ENCODE results near the gene SLC35F6.
"Not testable (repeated sequence)": the region's sequence is repeated elsewhere in the genome, so short reads cannot be mapped to it uniquely, and the experiment has no call there.

SLC35F6 gene

GRCh38 chr2:26780203-26780760 is 16.2 kb downstream of the SLC35F6 start:
- in situ Hi-C loops (cut with MboI; ENCODE audit: low sequenced_read_pairs): no loop called here

GRCh38 chr2:26782876-26783704 is 19.0 kb downstream of the SLC35F6 start:
- in situ Hi-C loops (cut with MboI; ENCODE audit: low sequenced_read_pairs): no loop called here

DNA sequence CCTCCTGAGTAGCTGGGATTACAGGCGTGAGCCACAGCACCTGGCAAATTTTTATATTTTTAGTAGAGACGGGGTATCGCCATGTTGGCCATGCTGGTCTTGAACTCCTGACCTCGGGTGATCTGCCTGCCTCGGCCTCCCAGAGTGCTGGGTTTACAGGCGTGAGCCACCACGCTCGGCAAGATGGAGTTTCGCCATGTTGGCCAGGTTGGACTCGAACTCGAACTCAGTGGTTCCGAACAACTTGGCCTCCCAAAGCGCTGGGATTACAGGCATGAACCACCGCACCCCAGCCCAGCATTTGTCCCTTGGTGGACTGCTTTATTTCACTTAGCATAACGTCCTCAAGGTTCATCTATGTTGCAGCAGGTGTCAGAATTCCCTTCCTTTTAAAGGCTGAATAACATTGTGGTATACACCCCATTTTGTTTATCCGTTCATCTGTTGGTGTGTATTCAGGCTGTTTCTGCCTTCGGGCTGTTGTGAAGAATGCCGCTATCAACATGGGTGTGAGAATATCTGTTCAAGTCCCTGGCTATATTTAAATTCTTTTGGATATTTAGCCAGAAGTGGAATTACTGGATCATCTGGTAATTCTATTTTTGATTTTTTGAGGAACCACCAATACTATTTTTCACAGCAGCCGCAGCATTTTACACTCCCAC is 20.6 kb downstream of the SLC35F6 start:
- in situ Hi-C loops (cut with MboI; ENCODE audit: low sequenced_read_pairs): no loop called here

GRCh38 chr2:26785431-26786206 is 21.5 kb downstream of the SLC35F6 start, which contains the start of gene CENPA:
CENPA (plus strand) TSS chr2:26786056; CDS start chr2:26786197, 141 bp downstream.
- in situ Hi-C loops (cut with MboI; ENCODE audit: low sequenced_read_pairs): no loop called here

DNA sequence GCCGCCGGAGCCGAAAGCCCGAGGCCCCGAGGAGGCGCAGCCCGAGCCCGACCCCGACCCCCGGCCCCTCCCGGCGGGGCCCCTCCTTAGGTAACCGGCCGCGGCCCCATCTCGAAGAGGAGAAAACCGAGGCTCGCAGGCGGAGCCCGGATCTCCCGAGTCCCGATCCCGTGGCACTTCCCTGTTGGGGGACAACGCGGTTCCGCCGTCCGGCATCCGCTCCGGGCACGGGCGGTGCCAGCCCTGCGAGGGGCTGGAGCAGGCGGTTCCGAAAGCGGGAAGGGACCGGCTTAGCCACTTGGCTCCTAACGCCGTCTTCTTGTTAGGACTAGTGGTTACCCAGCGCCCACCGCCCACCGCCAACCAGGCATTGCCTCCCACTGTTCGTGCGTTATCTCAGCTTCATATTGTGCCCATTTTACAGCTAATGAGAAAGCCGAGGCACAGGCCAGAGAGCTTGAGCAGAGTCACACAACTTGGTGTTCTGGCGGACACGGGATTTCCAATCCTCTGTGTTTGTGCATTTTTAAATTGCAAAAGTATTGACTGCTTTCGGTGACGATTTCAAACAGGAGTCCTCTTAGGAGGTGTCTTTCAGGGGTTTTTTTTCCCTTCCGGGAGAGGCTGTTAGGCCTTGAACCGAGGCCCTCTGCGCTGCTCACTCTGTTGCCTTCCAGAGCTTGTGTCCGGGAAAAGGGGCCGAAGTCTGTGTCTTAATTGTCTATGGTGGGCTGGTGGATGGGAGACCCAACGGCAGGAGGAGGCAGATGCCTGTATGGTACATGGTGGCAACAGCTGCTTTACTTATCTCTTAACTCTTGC is 22.3 kb downstream of the SLC35F6 start:
- in situ Hi-C loops (cut with MboI; ENCODE audit: low sequenced_read_pairs): no loop called here

- in situ Hi-C loops (cut with MboI; ENCODE audit: low sequenced_read_pairs): no loop called here
Observed at GRCh38 chr2:26792720-26793119, 28.6 kb downstream of the SLC35F6 start.

DNA sequence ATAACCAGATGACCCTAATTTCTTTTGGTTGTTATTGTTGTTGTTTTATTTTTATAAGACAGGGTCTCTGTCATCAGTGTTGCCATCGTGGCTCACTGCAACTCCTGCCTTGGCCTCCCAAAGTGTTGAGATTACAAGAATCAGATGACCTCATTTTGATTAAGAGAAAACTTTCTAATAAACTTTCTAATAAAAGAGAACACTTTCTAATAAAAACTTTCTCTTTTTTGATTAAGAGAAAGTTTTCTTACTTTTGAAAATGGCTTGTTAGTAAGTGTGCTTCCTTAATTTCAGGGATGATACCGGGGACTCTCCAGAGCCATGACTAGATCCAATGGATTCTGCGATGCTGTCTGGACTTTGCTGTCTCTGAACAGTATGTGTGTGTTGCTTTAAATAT is 29.4 kb downstream of the SLC35F6 start:
- in situ Hi-C loops (cut with MboI; ENCODE audit: low sequenced_read_pairs): no loop called here

DNA sequence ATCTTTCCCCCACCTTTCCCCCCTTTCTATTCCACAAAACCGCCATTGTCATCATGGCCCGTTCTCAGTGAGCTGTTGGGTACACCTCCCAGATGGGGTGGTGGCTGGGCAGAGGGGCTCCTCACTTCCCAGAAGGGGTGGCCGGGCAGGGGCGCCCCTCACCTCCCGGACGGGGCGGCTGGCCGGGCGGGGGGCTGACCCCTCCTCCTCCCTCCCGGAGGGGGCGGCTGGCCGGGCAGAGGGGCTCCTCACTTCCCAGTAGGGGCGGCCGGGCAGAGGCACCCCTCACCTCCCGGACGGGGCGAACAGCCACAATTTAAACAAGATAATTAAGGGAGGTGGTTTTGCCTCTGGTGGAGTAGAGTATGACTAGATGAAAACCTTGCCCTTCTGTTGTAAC is 31.1 kb downstream of the SLC35F6 start:
- in situ Hi-C loops (cut with MboI; ENCODE audit: low sequenced_read_pairs): not testable (repeated sequence)

DNA sequence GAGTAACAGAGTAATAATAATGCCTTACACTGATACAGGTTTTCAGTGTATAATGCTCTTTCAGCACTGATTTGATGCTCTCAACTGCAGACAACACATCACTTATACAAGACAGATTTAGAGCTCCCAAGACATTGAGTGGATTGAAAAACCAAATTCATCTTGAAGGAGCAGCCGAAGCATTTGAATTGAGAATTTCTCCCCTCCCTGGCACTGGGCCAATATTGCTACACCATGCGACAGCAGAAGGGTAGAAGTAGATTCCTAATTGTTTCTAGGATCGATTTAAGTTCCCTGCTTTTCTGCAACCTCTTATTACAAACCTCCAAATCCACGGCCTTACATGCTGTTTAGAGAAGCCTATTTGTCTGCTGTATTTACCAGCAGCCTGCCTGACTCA is 37.2 kb downstream of the SLC35F6 start:
- in situ Hi-C loops (cut with MboI; ENCODE audit: low sequenced_read_pairs): no loop called here

DNA sequence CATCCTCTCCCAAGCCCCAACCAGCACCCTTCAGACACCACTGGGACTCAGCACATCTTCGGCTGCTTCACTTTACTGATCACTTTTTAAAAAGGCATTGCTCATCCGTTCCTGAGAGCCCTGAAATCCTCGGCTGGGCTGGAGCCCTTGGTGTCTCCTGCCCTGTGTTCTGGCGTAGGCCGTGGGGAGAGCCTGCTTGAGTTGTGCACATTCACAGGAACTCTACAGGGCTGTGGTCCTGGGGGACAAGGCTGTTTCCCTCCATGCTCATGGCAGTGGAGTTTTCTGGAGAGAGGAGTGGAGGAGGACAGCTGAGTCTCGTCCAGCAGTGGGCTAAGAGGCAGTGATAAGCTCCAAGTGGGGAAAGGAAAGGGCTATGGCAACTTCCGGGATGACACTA is 37.7 kb downstream of the SLC35F6 start:
- in situ Hi-C loops (cut with MboI; ENCODE audit: low sequenced_read_pairs): no loop called here

- in situ Hi-C loops (cut with MboI; ENCODE audit: low sequenced_read_pairs): no loop called here
Observed at GRCh38 chr2:26805241-26805676, 41.2 kb downstream of the SLC35F6 start.

- in situ Hi-C loops (cut with MboI; ENCODE audit: low sequenced_read_pairs): no loop called here
Observed at GRCh38 chr2:26807788-26808460, 43.8 kb downstream of the SLC35F6 start.

- in situ Hi-C loops (cut with MboI; ENCODE audit: low sequenced_read_pairs): no loop called here
Observed at GRCh38 chr2:26809211-26809610, 45.1 kb downstream of the SLC35F6 start.

GRCh38 chr2:26809876-26810577 is 45.9 kb downstream of the SLC35F6 start:
- in situ Hi-C loops (cut with MboI; ENCODE audit: low sequenced_read_pairs): no loop called here

- in situ Hi-C loops (cut with MboI; ENCODE audit: low sequenced_read_pairs): no loop called here
Observed at GRCh38 chr2:26811261-26811660, 47.2 kb downstream of the SLC35F6 start.

- in situ Hi-C loops (cut with MboI; ENCODE audit: low sequenced_read_pairs): no loop called here
Observed at GRCh38 chr2:26811791-26812694, 48.0 kb downstream of the SLC35F6 start.

DNA sequence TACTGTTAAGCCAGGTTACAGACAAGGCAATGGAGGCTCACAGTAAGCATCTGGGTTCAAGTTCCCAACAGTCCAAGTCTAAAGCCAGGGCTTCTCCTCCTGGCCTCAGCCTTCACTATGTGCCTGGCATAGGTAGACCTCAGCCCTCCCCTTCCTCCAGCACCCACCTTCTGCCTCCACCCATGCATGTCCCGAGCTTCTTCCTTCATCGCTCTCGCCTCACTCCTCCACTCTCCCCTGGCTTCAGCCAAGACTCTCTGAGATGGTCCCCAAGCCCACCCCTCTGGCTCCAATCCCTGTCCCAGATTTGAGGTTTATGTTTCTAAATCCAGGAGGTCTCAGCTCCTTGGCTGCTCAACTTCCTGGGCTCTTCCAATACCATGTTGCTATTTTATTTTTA is 48.6 kb downstream of the SLC35F6 start:
- in situ Hi-C loops (cut with MboI; ENCODE audit: low sequenced_read_pairs): no loop called here
